BLaER1 (cell line): Measurements from ENCODE around the gene RUSF1.
A peak's percentile ranks its signal among the peaks of the same experiment; 100 is the strongest.
"Not testable (repeated sequence)": the region's sequence is repeated elsewhere in the genome, so short reads cannot be mapped to it uniquely, and the experiment has no call there.

Experiments used
- H3K27ac ChIP-seq: shearing (Covaris generic); formaldehyde crosslinking; 2 replicates; pipeline ENCODE4 v1.8.1; 2022
- H3K27me3 ChIP-seq: shearing (Covaris generic); formaldehyde crosslinking; 2 replicates; pipeline ENCODE4 v1.8.1; 2022
- H3K36me3 ChIP-seq: shearing (Covaris generic); formaldehyde crosslinking; 2 replicates; pipeline ENCODE4 v1.8.1; 2022
- H3K4me1 ChIP-seq: shearing (Covaris generic); formaldehyde crosslinking; 2 replicates; pipeline ENCODE4 v1.8.1; 2022
- H3K4me2 ChIP-seq: shearing (Covaris generic); formaldehyde crosslinking; 2 replicates; pipeline ENCODE4 v1.8.1; 2022
- H3K4me3 ChIP-seq: shearing (Covaris generic); formaldehyde crosslinking; 2 replicates; pipeline ENCODE4 v1.8.1; 2022
- H3K9ac ChIP-seq: shearing (Covaris generic); formaldehyde crosslinking; 2 replicates; pipeline ENCODE4 v1.8.1; 2022
- H3K9me3 ChIP-seq: shearing (Covaris generic); formaldehyde crosslinking; 2 replicates; pipeline ENCODE4 v1.8.1; 2022
- H4K20me1 ChIP-seq: shearing (Covaris generic); formaldehyde crosslinking; 2 replicates; pipeline ENCODE4 v1.8.1; 2022
- Cebpa-rat ChIP-seq: shearing (Covaris generic); IDR thresholded peaks from 2 replicates; pipeline ENCODE4 v1.8.1; 2022

RUSF1 gene

GRCh38 chr16:31517800-31518402 is 9.7 kb upstream of the RUSF1 start:
- no peak overlapping the region for H3K4me3 ChIP-seq
- H4K20me1 ChIP-seq: no peaks in the 10 kb centered on the region
- no peaks in the 10 kb centered on the region for H3K4me1 ChIP-seq
- H3K27me3 ChIP-seq: no peaks in the 10 kb centered on the region
- TF ChIP-seq Cebpa-rat: no peak
- H3K36me3 ChIP-seq: no peaks in the 10 kb centered on the region
- H3K4me2 ChIP-seq: no peak overlapping the region
- H3K9me3 ChIP-seq: peaks cover 22% of the 10 kb centered on the region
- no peak overlapping the region for H3K9ac ChIP-seq
- no peak overlapping the region for H3K27ac ChIP-seq

- H3K4me3 ChIP-seq: no peak overlapping the region
- no peaks in the 10 kb centered on the region for H3K27me3 ChIP-seq
- no peak overlapping the region for H3K4me2 ChIP-seq
- no peaks in the 10 kb centered on the region for H4K20me1 ChIP-seq
- TF ChIP-seq Cebpa-rat: no peak
- H3K27ac ChIP-seq: no peak overlapping the region
- H3K4me1 ChIP-seq: peaks cover 12% of the 10 kb centered on the region
- H3K9me3 ChIP-seq: peaks cover 22% of the 10 kb centered on the region
- H3K9ac ChIP-seq: no peak overlapping the region
- no peaks in the 10 kb centered on the region for H3K36me3 ChIP-seq
Measured at GRCh38 chr16:31513884-31514283, 5.7 kb upstream of the RUSF1 start.

GRCh38 chr16:31513126-31513525 is 4.9 kb upstream of the RUSF1 start:
- no peaks in the 10 kb centered on the region for H4K20me1 ChIP-seq
- no peak overlapping the region for H3K9ac ChIP-seq
- H3K9me3 ChIP-seq: peaks cover 22% of the 10 kb centered on the region
- no peak for TF ChIP-seq Cebpa-rat
- no peak overlapping the region for H3K4me3 ChIP-seq
- peaks cover 14% of the 10 kb centered on the region for H3K4me1 ChIP-seq
- no peak overlapping the region for H3K27ac ChIP-seq
- H3K27me3 ChIP-seq: no peaks in the 10 kb centered on the region
- no peak overlapping the region for H3K4me2 ChIP-seq
- H3K36me3 ChIP-seq: no peaks in the 10 kb centered on the region

GRCh38 chr16:31508706-31509195 is 560 bp upstream of the RUSF1 start:
- no peak for TF ChIP-seq Cebpa-rat
- H3K9me3 ChIP-seq: no peaks in the 10 kb centered on the region
- no peaks in the 10 kb centered on the region for H3K27me3 ChIP-seq

DNA sequence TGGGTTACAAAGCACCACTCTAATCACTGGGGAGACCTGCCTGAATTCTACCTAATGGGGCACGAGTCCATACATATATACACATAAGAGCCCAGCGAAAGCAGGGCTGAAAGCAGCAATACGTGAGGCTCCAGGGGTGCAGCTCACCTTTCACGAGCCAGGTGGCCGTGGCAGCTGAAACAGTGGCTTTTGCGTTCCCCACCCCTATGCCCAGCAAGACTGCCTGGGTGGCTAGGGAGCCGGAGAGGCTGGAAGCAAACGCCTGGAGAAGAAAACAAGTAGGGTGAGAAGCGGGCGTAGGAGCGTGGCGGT is 618 bp downstream of the RUSF1 start:
- Histone ChIP-seq H3K4me3 (peak overlapping the region; percentile 85), H4K20me1 (0 out of 2 replicates have a peak, but pooled peaks cover 11% of the 10 kb centered on the region), H3K27ac (peak overlapping the region; percentile 92)

More at GRCh38 chr16:31508706-31509195, 560 bp upstream of the RUSF1 start:
- H3K9ac ChIP-seq: peak overlapping the region; percentile 92
- H3K36me3 ChIP-seq: 0 out of 2 replicates have a peak, but pooled peaks cover 5% of the 10 kb centered on the region
- H4K20me1 ChIP-seq: 0 out of 2 replicates have a peak, but pooled peaks cover 11% of the 10 kb centered on the region
- H3K4me3 ChIP-seq: peak overlapping the region; percentile 85
- peak overlapping the region; percentile 92 for H3K27ac ChIP-seq
- peak overlapping the region; percentile 95 for H3K4me2 ChIP-seq
- peaks cover 51% of the 10 kb centered on the region for H3K4me1 ChIP-seq

DNA sequence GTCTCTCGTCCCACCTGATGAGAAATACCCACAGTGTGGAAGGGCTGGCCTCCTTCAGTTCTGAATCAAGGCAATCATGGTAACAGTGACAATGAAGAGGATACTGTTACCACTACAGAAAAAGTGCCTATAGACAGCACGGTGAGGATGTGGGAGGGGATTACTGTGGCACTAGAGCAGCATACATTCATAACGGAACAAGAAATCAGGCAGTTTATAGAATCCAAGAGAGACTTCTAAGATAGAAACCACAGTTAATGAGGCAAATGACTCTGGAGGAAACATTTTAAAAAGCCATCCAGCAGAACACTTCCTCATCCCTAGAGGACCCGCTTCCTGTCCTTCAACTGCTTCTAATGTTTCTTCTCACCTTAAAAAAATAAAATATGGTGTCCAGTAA is 2.7 kb downstream of the RUSF1 start:
- H3K9me3 ChIP-seq: no peaks in the 10 kb centered on the region
- H3K27ac ChIP-seq: peak overlapping the region; percentile 79
- peak overlapping the region; percentile 51 for H3K9ac ChIP-seq
- H4K20me1 ChIP-seq: 0 out of 2 replicates have a peak, but pooled peaks cover 11% of the 10 kb centered on the region
- H3K27me3 ChIP-seq: no peaks in the 10 kb centered on the region
- peak overlapping the region; percentile 36; the same call in 1 of the 2 replicates for H3K4me3 ChIP-seq
- TF ChIP-seq Cebpa-rat: no peak
- peaks cover 69% of the 10 kb centered on the region for H3K4me1 ChIP-seq
- H3K4me2 ChIP-seq: peak overlapping the region; percentile 95
- peaks cover 25% of the 10 kb centered on the region for H3K36me3 ChIP-seq

More for the DNA sequence above, 618 bp downstream of the RUSF1 start:
- H3K4me1 ChIP-seq: peaks cover 63% of the 10 kb centered on the region
- TF ChIP-seq Cebpa-rat: no peak
- peak overlapping the region; percentile 92 for H3K9ac ChIP-seq
- no peaks in the 10 kb centered on the region for H3K9me3 ChIP-seq
- H3K36me3 ChIP-seq: peaks cover 7% of the 10 kb centered on the region; the same call in 1 of the 2 replicates
- H3K27me3 ChIP-seq: no peaks in the 10 kb centered on the region
- peak overlapping the region; percentile 95 for H3K4me2 ChIP-seq

DNA sequence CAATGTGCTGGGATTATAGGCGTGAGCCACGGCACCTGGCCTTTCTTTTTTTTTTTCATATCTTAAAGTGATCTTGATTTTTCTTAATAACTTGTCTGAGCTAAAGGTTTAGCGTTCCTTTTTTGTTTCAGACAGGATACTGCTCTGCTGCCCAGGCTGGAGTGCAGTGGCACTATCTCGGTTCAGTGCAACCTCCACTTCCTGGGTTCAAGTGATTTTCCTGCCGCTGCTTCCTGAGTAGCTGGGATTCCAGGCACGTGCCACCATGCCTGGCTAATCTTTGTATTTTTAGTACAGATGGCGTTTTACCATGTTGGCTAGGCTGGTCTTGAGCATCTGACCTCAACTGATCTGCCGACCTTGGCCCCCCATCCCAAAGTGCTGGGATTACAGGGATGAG is 4.0 kb downstream of the RUSF1 start:
- Histone ChIP-seq H3K27ac (peak overlapping the region; percentile 79), H3K9me3 (no peaks in the 10 kb centered on the region), H3K4me3 (peak overlapping the region; percentile 36), H3K36me3 (peaks cover 39% of the 10 kb centered on the region), H3K9ac (peak overlapping the region; percentile 51), H3K4me2 (peak overlapping the region; percentile 95), H4K20me1 (0 out of 2 replicates have a peak, but pooled peaks cover 11% of the 10 kb centered on the region), H3K27me3 (no peaks in the 10 kb centered on the region), H3K4me1 (peaks cover 60% of the 10 kb centered on the region)
- TF ChIP-seq Cebpa-rat: no peak

GRCh38 chr16:31503555-31503954 is 4.6 kb downstream of the RUSF1 start:
- Histone ChIP-seq H3K4me1 (peaks cover 55% of the 10 kb centered on the region), H3K27ac (peak overlapping the region; percentile 79), H3K9ac (peak overlapping the region; percentile 51; the same call in 1 of the 2 replicates), H3K4me2 (peak overlapping the region; percentile 95), H3K36me3 (peaks cover 45% of the 10 kb centered on the region), H4K20me1 (0 out of 2 replicates have a peak, but pooled peaks cover 11% of the 10 kb centered on the region), H3K4me3 (peak overlapping the region; percentile 36; the same call in 1 of the 2 replicates)
- H3K27me3 ChIP-seq, H3K9me3 ChIP-seq: not testable (repeated sequence)

DNA sequence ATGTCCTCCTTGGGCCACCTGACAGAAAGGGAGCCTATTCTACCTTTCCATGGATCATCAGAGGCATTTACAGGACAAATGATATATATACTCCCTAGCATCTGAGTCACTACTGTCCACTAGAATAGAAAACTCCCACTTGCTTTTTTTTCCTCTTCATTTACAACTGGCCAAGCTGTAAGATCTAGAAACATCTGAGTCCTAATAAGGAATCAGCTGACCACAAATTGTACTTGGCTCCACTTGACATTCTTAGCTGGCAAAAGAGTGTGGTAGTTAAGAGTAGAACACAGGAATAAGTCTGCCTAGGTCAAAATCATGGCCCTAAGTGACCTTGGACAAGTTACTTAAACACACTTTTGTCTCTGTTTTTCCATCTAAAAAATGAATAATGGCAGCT is 5.2 kb downstream of the RUSF1 start:
- Histone ChIP-seq H3K9me3 (no peaks in the 10 kb centered on the region), H3K4me1 (peaks cover 55% of the 10 kb centered on the region), H4K20me1 (0 out of 2 replicates have a peak, but pooled peaks cover 11% of the 10 kb centered on the region), H3K4me3 (no peak overlapping the region), H3K36me3 (peaks cover 50% of the 10 kb centered on the region), H3K27ac (no peak overlapping the region), H3K9ac (no peak overlapping the region), H3K4me2 (peak overlapping the region; percentile 95), H3K27me3 (no peaks in the 10 kb centered on the region)
- no peak for TF ChIP-seq Cebpa-rat

- no peak overlapping the region for H3K9ac ChIP-seq
- no peaks in the 10 kb centered on the region for H3K27me3 ChIP-seq
- no peak overlapping the region for H3K4me2 ChIP-seq
- H3K27ac ChIP-seq: no peak overlapping the region
- H4K20me1 ChIP-seq: 0 out of 2 replicates have a peak, but pooled peaks cover 3% of the 10 kb centered on the region
- peaks cover 50% of the 10 kb centered on the region for H3K4me1 ChIP-seq
- TF ChIP-seq Cebpa-rat: no peak
- peaks cover 61% of the 10 kb centered on the region for H3K36me3 ChIP-seq
- no peaks in the 10 kb centered on the region for H3K9me3 ChIP-seq
- H3K4me3 ChIP-seq: no peak overlapping the region
Measured at GRCh38 chr16:31501966-31502348, 6.2 kb downstream of the RUSF1 start.
